EH (cell line): ENCODE results near the gene TNFAIP8L1.
A peak's percentile ranks its signal among the peaks of the same experiment; 100 is the strongest.
"Not testable (repeated sequence)": the region's sequence is repeated elsewhere in the genome, so short reads cannot be mapped to it uniquely, and the experiment has no call there.

Source experiments
- DNase-seq: peaks from one replicate; pipeline ENCODE4 v3.0.0-alpha.2; 2015; ENCODE audit warnings: low read depth

TNFAIP8L1 gene

DNA sequence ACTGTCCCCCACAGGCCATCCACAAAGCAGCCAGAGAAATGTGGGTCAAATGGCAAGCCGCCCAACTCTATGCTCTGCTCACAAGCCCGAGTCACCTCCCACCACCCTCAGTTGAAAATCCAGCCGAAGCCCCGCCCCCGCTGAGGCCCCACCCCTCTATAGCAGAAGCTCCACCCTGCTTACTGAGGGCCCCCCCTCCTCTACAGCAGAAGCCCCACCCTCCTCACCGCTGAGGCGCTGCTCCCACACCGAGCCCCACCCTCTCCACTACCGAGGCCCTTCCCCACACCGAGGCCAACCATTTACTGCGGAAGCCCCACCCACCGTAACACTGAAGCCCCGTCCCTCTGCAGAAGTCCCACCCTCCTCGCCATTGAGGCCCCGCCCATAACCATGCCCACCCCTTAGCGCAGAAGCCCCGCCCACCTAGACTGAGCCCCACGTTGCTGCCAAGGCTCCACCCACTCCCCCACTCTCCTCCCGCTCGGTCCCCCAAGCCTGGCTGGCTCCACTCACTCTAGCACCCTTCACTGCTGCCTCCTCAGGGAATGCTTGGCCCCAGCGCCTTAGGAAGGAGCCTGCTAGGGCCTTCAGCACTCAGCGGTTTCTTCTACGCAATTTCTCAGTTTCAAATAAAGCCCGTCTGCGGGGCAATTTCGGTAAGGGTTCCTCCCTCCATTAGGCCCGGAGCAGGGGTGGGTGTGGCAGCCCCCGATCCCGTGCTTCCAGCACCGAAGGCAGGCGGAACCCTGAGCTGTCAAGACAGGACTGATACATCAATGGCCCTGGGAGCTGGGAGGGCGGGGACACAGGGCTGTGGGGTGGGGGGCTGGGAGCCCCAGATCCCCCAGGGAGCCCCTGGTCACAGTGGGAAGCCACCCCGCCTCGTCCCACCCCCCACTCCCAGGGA, 39.8 kb downstream of the TNFAIP8L1 start:
- DNase-seq = peak; percentile 16

DNA sequence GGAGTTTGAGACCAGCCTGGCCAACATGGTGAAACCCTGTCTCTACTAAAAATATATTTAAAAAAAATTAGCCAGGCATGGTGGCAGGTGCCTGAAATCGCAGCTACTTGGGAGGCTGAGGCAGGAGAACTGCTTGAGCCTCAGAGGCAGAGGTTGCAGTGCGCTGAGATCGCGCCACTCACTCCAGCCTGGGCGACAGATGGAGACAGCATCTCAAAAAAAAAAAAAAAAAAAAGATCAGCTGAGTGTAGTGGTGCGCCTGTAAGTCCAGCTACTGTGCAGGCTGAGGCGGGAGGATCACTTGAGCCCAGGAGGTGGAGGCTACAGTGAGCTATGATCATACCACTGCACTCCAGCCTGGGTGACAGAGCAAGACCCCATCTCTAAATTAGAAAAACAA, 40.7 kb downstream of the TNFAIP8L1 start:
- DNase-seq = not testable (repeated sequence)

DNA sequence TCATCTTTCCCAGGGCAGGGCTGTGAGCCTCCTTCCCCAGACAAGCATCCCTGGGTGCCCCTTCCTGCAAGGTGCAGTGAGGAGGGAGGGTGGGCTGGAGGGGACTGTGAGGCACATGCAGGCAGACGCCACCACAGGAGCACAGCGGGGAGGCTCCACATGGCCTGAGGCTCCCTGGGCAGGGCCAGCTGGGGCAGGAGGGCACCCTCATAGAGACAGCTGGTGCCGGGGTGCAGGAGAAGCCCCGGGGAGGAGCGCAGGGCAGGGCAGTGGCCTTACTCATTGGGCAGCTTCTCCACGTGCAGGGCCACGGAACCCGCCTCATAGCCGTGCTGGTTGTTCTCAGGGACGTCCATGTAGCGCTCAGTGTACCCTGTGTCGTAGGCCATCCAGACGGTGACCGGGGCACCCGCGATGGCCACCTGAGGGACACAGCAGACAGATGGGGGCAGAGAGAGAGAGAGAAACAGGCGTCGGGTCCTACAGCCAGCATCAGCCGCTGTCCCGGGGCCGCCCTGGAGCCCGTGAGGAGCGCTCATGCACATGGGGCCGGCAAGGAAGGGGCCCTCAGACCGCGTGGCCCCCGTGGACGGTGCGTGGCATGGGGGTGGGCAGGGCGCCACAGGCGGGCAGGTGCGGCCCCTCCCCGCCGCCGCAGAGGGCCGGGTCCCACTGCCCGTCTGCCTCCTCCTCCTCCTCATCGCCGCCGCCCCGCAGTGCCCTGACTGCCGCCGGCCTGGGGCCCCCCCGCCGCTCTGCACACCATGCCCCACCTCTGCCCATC, 43.3 kb downstream of the TNFAIP8L1 start:
- DNase-seq = no peak

DNA sequence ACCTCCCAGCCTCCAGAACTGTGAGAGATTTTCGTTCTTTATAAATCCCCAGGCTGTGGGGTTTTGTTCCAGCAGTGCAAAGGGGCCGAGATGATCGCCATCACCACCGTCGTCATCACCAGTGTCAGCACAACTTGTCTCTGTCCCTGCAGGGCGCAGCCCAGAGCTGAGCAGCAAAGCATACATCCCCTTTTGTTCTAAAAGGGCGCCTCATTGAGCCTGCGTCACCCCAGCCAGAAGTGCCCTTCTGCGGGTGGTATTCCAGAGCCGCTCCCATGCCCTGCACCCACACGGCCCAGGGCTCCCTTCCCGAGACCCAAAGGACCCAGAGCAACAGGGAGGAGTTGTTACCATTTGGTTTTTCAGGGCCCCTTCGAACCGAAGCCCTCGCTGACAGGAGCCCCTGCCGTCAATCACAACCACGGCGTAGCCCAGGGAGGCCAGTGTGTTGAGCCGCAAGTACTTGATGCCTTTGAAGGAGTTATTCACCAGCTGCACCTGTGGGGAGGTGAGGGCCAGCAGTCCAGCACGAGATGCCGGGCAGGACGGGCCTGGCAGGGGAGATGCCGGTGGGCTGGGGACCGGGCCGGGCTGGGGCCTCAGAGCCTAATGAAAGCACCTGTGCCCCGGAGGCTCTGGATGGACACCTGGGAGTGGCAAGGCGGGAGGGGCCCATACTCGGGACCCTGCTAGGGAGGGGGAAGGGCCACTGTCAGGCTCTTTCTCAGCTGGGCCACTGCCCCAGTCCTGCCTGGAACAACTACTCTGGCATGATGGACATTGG, 45.2 kb downstream of the TNFAIP8L1 start:
- DNase-seq = no peak

DNA sequence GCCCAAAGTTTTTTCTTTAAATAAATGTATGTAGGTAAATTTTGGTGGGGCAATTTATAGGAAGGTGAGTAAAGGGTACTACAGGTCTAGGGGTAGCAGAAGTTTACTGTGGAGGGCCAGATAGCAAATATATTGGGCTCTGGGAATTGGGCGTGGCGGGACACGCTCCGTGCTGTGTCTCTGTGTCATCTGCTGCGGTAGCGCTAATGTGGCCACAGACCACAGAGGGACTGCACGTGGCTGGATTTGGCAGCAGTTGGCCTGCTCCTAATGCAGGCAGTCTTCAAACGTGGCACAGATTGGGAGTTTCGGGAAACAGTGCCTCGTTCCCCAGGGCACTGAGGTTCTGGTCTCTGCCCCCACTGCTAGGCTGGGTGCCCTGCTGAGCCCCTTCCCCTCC, 47.4 kb downstream of the TNFAIP8L1 start:
- no peak for DNase-seq

DNA sequence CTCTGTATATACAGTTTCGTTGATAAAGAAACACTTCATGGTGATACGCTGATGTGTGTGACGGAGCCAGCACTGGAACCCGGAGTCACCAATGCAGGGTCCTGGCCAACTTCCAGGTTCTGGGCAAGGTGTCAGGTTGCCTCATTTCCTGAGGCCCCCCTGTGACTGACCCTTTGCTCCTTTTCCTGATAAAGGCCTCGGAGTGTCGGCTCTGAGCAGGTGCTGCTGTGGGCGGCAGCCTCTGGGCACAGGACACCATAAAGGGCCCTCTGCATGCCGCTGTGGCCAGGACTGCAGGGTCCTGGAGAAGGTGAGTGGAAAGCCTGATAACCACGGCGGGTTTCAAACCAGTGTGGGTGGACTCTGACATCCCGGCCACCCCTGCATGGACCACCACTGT, 48.1 kb downstream of the TNFAIP8L1 start:
- DNase-seq = no peak

DNA sequence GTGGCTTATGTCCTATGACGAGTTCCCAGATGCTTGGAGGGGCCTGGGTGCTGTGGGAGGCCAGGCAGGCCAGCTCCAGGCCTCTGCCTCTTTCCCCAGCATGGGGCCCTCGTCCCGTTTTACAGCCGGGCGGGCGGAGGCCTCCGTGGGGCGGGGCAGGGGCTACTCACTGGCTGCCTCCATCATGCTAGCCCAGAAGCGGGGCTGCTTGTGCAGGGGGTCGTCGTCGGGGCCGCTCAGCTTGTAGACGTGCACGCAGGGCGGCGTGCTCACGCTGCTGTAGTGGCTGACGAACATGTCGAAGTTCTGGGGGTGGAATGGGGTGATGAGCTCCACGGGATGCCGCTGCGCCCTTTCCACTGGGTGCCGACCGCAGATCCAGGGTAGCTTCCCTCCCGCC, 49.3 kb downstream of the TNFAIP8L1 start:
- DNase-seq = no peak

DNA sequence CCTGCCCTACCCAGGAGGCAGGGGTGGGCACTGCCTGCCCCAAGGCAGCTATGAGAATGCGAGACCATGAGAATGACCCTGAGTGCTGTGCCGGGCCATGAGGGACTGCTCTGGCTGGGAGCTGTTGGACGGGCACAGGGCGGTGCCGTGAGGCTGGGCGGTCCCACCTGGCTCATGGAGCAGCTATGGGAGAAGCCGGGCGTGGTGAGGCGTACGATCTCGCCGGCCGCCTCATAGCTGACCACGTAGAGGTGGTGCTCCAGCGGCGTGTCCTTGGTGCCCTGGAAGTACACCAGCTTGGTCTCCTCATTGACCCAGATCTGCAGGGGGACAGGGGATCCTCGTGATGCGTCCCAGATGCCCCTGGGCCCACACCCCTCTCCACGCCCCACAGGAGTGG, 50.1 kb downstream of the TNFAIP8L1 start:
- DNase-seq = no peak

DNA sequence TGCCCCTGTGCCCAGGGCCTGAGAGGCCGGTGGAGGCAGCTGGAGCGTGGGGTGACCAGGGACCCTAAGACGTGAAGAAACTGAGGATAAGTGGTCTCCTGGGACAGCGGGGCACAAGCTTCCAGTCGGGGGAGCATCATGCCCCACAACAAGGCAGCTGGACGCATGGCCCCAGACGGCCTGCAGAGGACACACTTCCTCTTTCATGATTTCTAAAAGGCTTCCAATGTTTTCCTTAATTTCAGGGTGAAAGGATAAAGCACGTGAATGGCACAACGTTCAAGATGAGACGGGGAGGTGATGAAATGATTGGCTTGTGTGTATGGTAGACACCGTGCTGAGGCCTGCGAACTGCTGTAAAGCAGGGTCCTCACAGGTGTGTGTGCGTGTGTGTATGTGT, 51.0 kb downstream of the TNFAIP8L1 start:
- DNase-seq = no peak

DNA sequence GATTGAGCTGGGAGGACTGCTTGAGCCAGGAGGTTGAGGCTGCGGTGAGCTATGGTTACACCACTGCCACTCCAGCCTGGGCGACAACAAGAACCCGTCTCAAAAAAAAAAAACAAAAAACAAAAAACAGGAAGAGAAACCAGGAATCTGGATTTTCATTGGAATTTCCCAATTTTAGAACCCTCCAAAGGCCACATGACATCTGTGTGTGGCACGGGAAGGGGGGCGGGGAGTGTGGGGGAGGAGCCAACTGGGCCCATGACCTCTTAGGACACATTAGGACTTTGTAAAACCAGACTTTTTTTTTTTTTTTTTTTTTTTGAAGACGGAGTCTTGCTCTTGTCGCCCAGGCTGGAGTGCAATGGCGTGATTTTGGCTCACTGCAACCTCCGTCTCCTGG, 52.1 kb downstream of the TNFAIP8L1 start:
- no peak for DNase-seq

DNA sequence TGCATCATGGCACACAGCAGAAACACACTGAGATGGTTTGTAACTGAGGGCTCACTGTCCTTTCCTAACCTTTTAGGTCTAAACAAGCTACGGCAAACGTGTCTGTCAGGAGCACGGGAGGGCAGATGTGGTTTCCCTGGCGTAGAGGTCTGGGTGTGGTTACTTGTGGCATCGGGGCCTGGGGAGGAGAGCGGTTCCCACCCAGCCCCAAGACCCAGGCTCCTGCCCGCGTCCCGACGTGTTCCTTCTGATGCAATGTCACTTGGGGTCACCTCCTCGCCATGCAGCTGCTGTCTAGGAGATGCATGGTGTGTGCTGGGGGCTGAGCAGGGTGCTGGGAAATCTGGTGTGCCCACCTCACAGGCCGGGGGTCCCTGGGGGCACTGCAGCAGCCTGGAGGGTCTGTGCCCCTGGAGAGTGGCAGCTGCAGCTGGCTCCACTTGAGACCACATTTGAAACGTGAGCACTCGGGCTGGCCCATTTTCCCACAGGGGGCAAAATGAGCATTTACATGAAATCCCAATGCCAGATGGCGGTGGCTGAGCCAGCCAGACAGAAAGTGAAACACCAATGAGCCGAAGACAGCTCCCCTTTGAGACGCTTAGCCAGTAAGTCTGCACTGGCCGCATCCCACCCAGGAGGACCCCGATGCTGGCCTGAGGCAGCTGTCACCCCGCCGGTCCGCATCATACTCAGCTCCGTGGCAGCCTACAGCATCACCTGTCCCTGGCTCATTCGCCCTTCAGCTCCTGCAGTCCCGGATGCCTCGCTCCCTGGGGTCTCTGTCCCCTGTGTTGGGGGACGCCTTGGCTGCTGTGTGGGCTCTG, 53.1 kb downstream of the TNFAIP8L1 start:
- no peak for DNase-seq

DNA sequence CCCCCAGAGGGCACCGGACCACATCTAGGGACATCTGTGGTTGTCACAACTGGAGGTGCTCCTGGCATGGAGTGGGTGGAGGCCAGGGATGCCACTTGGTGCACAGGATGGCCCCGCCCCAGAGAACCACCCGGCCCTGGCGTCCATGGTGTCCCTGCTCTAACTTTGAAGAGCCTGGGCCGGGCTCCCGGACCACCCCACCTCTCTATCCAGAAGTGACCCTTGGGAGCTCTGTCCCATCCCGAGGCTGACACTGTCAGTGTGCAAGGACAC, 53.7 kb downstream of the TNFAIP8L1 start:
- no peak for DNase-seq

DNA sequence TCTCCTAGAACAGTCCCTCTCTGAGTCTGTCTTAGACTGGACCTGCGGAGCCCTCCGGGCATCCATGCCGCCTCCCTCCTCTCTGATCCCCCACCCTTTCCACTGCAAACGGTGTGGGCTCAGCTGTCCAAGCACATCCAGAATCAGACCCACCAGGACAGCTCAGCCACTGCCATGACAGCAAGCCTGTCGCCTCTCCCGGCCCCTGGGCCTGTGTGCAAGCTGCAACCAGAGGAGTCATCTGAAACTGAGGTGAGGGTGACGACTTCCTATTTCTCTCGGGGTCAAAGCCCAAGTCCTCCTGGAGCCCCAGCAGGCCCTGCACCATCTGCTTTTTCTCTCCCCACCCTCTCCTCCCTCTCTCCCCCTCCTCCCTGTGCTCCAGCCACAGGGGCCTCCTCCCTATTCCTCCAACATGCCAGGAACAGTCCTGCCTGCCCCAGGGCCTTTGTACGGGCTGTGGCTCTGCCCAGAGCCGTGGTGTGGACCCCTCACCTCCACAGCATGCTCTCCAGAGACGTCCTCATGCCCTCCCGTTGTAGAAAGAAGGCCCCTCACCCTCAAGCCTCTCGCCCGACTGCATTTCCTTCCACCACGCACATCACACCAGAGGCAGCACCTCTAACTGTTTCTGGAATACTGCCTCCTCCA, 54.3 kb downstream of the TNFAIP8L1 start:
- DNase-seq = no peak

DNA sequence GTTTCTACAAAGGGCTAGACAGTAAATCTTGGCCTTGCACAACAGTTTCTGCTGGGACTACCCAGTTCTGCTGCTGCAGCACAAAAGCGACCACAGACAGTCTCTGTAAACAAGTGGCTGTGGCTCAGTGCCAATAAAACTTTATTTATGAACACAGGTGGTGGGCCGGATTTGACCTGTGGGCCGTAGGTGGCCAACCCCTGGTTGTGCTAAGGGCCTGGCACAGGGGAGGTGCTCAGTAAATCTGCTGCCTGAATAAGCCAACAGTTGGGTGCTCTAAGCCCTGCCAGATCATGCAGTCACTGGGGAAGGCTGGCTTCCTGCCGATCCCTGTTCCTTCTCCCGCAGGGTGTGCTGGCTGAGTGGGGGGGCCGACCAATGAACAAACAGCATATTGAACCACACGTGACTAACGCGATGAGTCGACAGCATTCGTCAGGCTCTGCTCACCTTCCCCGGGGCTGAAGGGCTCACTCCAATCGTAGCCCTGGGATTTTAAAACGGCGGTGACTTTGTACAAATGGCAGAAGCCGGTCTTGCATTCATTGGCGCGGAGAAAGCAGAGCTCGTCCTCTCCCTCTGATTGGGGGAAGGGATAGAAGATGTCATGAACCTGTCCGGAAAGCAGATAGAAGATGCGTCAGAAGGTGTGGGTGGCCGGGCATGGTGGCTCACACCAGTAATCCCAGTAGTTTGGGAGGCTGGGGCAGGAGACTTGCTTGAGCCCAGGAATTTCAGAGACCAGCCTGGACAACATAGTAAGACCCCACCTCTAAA, 55.1 kb downstream of the TNFAIP8L1 start:
- peak; percentile 99 for DNase-seq

DNA sequence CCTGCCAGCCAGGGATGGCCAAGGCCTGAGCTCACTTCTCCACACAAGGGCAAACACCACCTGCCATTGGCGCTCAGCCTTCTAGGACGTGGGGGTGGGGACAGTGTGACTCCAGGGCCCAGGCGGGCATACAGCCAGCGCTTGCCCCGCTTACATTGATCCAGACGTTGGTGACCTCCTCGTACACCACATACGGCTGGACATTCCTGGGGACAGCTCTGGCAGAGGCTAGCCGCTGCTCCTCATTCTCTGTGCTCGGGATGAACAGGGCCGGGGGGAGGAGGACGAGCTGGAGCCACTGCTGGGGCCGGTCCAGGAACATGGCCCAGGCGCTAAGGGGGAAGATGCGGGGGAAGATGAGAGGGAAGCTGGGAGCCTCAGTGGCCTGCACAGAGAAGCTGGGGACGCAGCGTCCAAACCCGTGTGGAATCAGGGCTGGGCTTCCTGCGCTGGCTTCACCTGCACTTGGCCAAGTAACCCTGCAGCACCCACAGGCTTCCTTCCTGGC, 56.0 kb downstream of the TNFAIP8L1 start:
- DNase-seq = no peak

DNA sequence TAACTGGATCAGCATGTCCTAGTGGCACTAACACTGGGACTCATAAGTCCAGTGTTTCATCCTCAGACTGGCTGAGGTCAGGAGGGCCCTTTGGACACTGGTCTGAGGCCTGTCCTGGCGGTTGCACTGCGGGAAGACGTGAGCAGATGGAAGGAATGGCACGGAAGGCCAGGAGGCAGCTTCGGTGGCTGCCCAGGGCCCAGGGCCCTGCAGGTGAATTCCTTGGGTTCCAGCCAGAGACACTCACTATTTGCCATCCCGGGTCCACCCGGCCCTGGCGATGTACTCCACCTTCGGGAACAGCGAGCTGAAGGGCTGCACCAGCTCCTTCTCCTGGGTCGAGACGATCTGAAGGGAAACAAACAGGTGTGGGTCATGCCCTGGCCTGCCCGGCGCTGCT, 58.0 kb downstream of the TNFAIP8L1 start:
- DNase-seq = no peak

DNA sequence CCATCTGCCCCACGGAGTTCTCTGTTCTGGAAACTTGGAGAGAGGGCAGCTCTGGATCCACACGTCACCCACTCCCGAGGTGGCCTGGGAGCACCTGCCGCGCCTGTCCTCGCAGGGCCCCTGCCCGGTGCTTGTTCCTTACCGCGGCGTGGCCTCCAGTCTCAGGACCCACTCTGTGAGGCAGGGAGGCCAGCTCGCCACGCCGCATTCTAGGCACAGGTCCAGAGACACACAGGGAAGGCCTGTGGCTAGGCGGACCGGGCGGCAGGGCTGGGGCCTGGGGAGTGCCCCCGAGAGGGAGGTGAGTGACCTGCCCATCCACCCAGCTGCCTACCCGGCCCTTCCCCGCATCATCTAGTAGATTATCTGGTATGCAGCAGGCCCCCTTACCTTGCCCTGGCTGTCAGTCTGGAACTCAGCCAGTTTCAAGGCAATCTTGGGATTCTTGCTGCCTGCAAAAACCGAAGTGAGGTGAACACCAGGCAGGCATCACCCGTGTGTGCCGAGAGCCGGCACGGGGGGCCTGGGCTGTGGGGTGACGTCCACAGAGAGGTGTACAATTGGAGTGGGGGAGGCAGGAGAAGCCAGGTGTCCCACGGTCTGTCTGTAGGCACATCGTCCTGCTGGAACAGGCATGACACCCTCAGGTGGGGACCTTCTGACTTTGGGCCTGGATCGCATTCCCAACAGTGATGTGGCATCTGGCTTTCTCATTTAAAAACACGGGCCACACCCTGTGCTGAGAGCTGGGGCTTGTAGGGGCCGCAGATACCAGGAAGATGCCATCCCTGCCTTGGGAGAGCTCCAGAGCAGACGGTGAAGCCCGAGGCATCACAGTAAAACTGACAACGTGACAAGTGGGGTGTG, 60.7 kb downstream of the TNFAIP8L1 start:
- no peak for DNase-seq

DNA sequence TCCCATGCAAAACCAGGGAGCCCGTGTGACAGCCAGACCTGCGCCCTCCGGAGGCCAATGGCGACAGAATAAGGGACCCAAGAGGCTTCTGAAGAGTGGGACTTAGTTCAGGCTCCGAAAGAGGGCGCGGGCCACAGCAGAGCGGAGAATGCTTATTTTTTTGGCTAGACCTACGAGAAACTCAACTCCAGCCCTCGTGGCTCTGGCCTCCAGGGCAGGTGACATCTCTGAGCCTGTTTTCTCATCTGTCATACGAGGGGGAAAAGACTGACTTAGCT, 61.3 kb downstream of the TNFAIP8L1 start:
- no peak for DNase-seq

DNA sequence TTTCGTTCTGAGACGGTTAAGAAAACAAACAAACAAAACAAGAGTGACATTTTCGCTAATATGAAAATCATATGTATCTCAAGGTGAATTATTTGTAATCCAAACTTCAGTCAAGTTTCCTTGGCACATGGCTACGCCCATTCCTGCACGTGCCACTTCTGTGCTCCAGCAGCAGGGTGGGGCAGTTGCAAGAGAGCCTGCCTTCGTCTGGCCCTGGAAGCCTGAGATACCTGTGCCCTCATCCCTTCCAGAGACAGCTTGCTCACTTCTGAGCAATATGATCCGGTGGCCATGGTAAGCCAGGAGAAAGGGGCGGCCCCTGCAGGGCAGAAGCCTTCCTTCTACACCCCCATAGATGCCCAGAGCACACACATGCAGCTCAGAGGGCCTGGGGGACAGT, 62.2 kb downstream of the TNFAIP8L1 start:
- DNase-seq = no peak

DNA sequence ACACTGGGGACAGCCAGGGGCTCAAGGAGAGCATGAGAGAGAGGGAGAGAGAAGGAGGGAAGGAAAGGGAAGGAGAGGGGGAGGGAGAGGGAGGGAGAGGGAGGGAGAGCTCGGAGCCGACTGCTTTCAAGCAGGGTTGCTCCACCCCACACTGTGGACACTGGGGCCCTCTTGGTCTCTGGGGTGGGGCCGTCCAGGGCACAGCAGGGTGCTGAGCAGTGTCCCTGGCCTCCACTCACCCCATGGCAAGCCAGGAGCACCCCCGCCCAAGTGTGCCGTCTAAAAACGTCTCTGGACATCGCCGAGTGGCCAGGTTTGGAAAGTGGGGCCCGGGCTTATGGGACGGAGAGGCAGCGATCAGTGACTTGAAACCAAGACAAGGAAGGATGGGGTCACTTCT, 63.4 kb downstream of the TNFAIP8L1 start:
- no peak for DNase-seq
